Gastrocnemius medialis (tissue), 4 donors: Measurements from ENCODE around the gene SMIM27. TPM values are rescaled to one million over a fixed set of nuclear protein-coding genes. Genes with fewer than 3 reads are reported as not detected.
"Not testable (repeated sequence)": the region's sequence is repeated elsewhere in the genome, so short reads cannot be mapped to it uniquely, and the experiment has no call there.

ENCODE experiments used
- ATAC-seq, 2 donors: fragments of 150-250 bp; one replicate each; pipeline ENCODE4 v1.9.1; 2016
- DNase-seq, 2 donors: peaks; one replicate each; pipeline ENCODE4 v3.0.0-alpha.2; 2019
- H3K27ac ChIP-seq, 4 donors: fragments of 200-600 bp; sonication (generic); 1 replicate in 1 of 4; 2 replicates in 3 of 4; pipeline ENCODE4 v1.5.1; 2016 to 2018; ENCODE audit warnings: mild to moderate bottlenecking in 2 of 4, moderate library complexity in 1 of 4
- H3K27me3 ChIP-seq, 3 donors: fragments of 200-600 bp; sonication (generic) in 2 of 3; 1 replicate in 1 of 3; 2 replicates in 2 of 3; pipeline versions ENCODE4 v1.5.1 to v1.6.0; 2016 to 2019; ENCODE audit warnings: mild to moderate bottlenecking in 1 of 3, moderate library complexity in 1 of 3
- H3K36me3 ChIP-seq, 2 donors: fragments of 200-600 bp; sonication (generic) in 1 of 2; one replicate each; pipeline ENCODE4 v1.5.1; 2017 to 2018
- H3K4me1 ChIP-seq, 2 donors: fragments of 200-600 bp; sonication (generic) in 1 of 2; one replicate each; pipeline ENCODE4 v1.5.1; 2016 to 2017; ENCODE audit warnings: mild to moderate bottlenecking in 2 of 2
- H3K4me3 ChIP-seq, 4 donors: fragments of 200-600 bp; sonication (generic) in 3 of 4; 1 replicate in 1 of 4; 2 replicates in 3 of 4; pipeline ENCODE4 v1.5.1; 2016 to 2019; ENCODE audit warnings: mild to moderate bottlenecking in 2 of 4
- H3K9me3 ChIP-seq, 3 donors: fragments of 200-600 bp; sonication (generic) in 2 of 3; 1 replicate in 1 of 3; 2 replicates in 2 of 3; pipeline ENCODE4 v1.5.1; 2016 to 2019
- CTCF ChIP-seq, 5 experiments: fragments of 450-650 bp in 3 of 5; fragments of 200-600 bp in 2 of 5; sonication (generic) in 2 of 5; IDR thresholded peaks in 4 of 5; conservative IDR thresholded peaks in 1 of 5; 1 replicate in 4 of 5; 2 replicates in 1 of 5; pipeline ENCODE4 v1.5.1; 2016 to 2019; ENCODE audit warnings: antibody characterized with exemption in 5 of 5, mild to moderate bottlenecking in 3 of 5, moderate library complexity in 3 of 5
- POLR2A ChIP-seq, 2 donors: fragments of 450-650 bp; IDR thresholded peaks; one replicate each; pipeline ENCODE4 v1.6.1; 2017; ENCODE audit warnings: antibody characterized with exemption in 2 of 2, mild to moderate bottlenecking in 2 of 2, moderate library complexity in 2 of 2
- in situ Hi-C, 4 donors: fragments of 200-750 bp; cut with MboI; loops; one replicate each; pipeline versions ENCODE4 v1.15.0 to v1.8.0; 2017; ENCODE audit warnings: low sequenced_read_pairs in 4 of 4
- intact Hi-C: fragments of 100-400 bp; cut with DNase I; formaldehyde crosslinking; loops from one replicate; pipeline ENCODE4 v1.15.1; 2023; ENCODE audit warnings: low total_unique reads
- total RNA-seq, 4 donors: library from RNA; depleted of rRNA; stranded (reverse); fragments of >200 nt; gene quantifications; one replicate each; pipeline versions ENCODE4 v1.1.0 to v1.2.3, GENCODE V29; 2016

The SMIM27 gene
- total RNA-seq, 4 donors from 2014 or later, result 1.8 to 11.6 (median 7.6) TPM

GRCh38 chr9:32533816-32534215, 18.3 kb upstream of the SMIM27 start:
- no peak for ATAC-seq
- DNase-seq, result no peak
- intact Hi-C loops, result no loop called here
- no peaks in the 10 kb centered on the region for H3K27me3 ChIP-seq
- H3K4me1 ChIP-seq, result no peaks in the 10 kb centered on the region
- H3K4me3 ChIP-seq, result no peak overlapping the region
- no peak for TF ChIP-seq POLR2A (IDR thresholded peaks at IDR 0.05)
- TF ChIP-seq CTCF (IDR thresholded peaks at IDR 0.05 in 4 of 5, conservative IDR thresholded peaks at IDR 0.05 in 1 of 5), result no peak
- no peaks in the 10 kb centered on the region for H3K36me3 ChIP-seq
- in situ Hi-C loops, result no loop called here
- H3K27ac ChIP-seq, result no peak overlapping the region
- no peaks in the 10 kb centered on the region for H3K9me3 ChIP-seq

GRCh38 chr9:32543047-32543446, 9.1 kb upstream of the SMIM27 start:
- in situ Hi-C loops (no loop called here), intact Hi-C loops (no loop called here)
- ATAC-seq (no peak), DNase-seq (no peak)
- H3K27me3 ChIP-seq, result no peaks in the 10 kb centered on the region
- H3K27ac ChIP-seq, result no peak overlapping the region
- TF ChIP-seq CTCF (IDR thresholded peaks at IDR 0.05 in 4 of 5, conservative IDR thresholded peaks at IDR 0.05 in 1 of 5), result no peak
- TF ChIP-seq POLR2A (IDR thresholded peaks at IDR 0.05), result no peak
- H3K4me1 ChIP-seq, result no peaks in the 10 kb centered on the region
- peaks cover 0 to 16% of the 10 kb centered on the region in 2 donors for H3K36me3 ChIP-seq
- H3K9me3 ChIP-seq, result no peaks in the 10 kb centered on the region
- no peak overlapping the region for H3K4me3 ChIP-seq

GRCh38 chr9:32545884-32546283, 6.2 kb upstream of the SMIM27 start:
- DNase-seq, result no peak
- Histone ChIP-seq H3K27ac (no peak overlapping the region), H3K9me3 (no peaks in the 10 kb centered on the region), H3K36me3 (peaks cover 0 to 16% of the 10 kb centered on the region in 2 donors), H3K4me1 (peaks cover 11 to 13% of the 10 kb centered on the region in 2 donors), H3K4me3 (no peak overlapping the region), H3K27me3 (no peaks in the 10 kb centered on the region)
- ATAC-seq, result no peak
- intact Hi-C loops (no loop called here), in situ Hi-C loops (no loop called here)
- TF ChIP-seq CTCF (IDR thresholded peaks at IDR 0.05 in 4 of 5, conservative IDR thresholded peaks at IDR 0.05 in 1 of 5) (no peak), POLR2A (IDR thresholded peaks at IDR 0.05) (no peak)

GRCh38 chr9:32548213-32548612, 3.9 kb upstream of the SMIM27 start:
- peaks cover 17 to 18% of the 10 kb centered on the region in 2 donors for H3K4me1 ChIP-seq
- H3K36me3 ChIP-seq, in situ Hi-C loops, H3K27ac ChIP-seq, H3K27me3 ChIP-seq, DNase-seq, H3K4me3 ChIP-seq, ATAC-seq, H3K9me3 ChIP-seq, intact Hi-C loops: not testable (repeated sequence)

GRCh38 chr9:32550150-32550561, 2.0 kb upstream of the SMIM27 start:
- in situ Hi-C loops (no loop called here), intact Hi-C loops (loop anchor here (5.0 kb wide), 1 partner anchor 1537 kb away; no protein-coding TSS in a partner anchor)
- ATAC-seq (no peak), DNase-seq (no peak)
- peaks cover 20 to 21% of the 10 kb centered on the region in 2 donors for H3K4me1 ChIP-seq
- no peaks in the 10 kb centered on the region for H3K27me3 ChIP-seq
- H3K4me3 ChIP-seq, result peak overlapping the region; percentile 65 to 94 (median 84)
- peak overlapping the region; percentile 87 to 94 (median 91) for H3K27ac ChIP-seq
- no peaks in the 10 kb centered on the region for H3K36me3 ChIP-seq
- TF ChIP-seq POLR2A (IDR thresholded peaks at IDR 0.05) (no peak), CTCF (IDR thresholded peaks at IDR 0.05 in 4 of 5, conservative IDR thresholded peaks at IDR 0.05 in 1 of 5) (no peak)
- H3K9me3 ChIP-seq, result no peaks in the 10 kb centered on the region
